Suprapubic skin (tissue), 4 donors: ENCODE results near the gene CLCN2.

Experiments used
- POLR2A ChIP-seq, 2 donors: fragments of 450-650 bp; IDR thresholded peaks; one replicate each; pipeline ENCODE4 v1.6.1; 2017; ENCODE audit warnings: antibody characterized with exemption in 2 of 2, mild to moderate bottlenecking in 2 of 2, moderate library complexity in 2 of 2
- POLR2AphosphoS5 ChIP-seq, 3 donors: sonication (generic); formaldehyde crosslinking; IDR thresholded peaks; one replicate each; pipeline ENCODE4 v1.6.1; 2017; ENCODE audit warnings: antibody characterized with exemption in 3 of 3
- TF ChIP-seq, protein P1 (sequence below), 2 donors: fragments of 200-600 bp in 1 of 2; fragments of 450-650 bp in 1 of 2; sonication (generic) in 1 of 2; IDR thresholded peaks; one replicate each; pipeline ENCODE4 v1.5.1; 2016 to 2019; ENCODE audit warnings: antibody characterized with exemption in 2 of 2, mild to moderate bottlenecking in 1 of 2, moderate library complexity in 1 of 2

DNA sequence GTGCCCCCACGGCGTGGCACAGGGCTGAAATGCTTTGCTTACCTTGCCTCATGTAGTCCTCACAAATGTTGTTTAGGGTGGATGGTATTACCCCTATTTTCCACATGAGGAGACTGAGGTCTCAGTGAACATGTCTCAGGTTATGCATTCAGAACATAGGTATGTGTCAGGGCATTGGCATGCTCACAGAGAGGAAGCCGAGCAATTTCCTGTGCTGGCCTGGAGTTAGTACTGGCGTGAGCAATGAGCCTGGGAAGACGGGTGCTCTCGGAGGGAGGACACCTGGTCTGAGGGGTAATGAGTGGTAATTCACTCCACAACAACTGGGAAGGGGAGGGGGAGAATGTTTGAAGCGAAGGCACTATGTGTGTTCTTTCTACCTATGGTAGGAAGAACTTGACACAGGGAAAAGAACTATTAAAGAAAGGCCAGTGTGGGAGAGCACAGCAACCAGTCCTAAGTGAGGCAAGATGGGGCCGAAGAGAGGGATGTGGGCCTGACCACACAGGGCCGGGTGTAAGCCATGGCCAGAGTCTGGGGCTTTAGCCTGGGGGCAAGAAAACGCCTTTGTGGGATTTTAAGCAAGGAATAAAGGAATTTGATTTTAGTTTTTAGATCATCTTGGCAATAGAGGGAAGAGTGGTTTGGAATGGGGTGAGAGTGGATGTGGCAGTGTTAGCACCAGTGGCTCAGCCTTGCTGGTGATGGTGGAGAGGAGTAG lies 28.9 kb downstream of the CLCN2 start:
- TF ChIP-seq, protein P1, sequence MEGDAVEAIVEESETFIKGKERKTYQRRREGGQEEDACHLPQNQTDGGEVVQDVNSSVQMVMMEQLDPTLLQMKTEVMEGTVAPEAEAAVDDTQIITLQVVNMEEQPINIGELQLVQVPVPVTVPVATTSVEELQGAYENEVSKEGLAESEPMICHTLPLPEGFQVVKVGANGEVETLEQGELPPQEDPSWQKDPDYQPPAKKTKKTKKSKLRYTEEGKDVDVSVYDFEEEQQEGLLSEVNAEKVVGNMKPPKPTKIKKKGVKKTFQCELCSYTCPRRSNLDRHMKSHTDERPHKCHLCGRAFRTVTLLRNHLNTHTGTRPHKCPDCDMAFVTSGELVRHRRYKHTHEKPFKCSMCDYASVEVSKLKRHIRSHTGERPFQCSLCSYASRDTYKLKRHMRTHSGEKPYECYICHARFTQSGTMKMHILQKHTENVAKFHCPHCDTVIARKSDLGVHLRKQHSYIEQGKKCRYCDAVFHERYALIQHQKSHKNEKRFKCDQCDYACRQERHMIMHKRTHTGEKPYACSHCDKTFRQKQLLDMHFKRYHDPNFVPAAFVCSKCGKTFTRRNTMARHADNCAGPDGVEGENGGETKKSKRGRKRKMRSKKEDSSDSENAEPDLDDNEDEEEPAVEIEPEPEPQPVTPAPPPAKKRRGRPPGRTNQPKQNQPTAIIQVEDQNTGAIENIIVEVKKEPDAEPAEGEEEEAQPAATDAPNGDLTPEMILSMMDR (IDR thresholded peaks at IDR 0.05): no peak
- TF ChIP-seq POLR2AphosphoS5 (IDR thresholded peaks at IDR 0.05): no peak
- no peak for TF ChIP-seq POLR2A (IDR thresholded peaks at IDR 0.05)
